ENCODE measurements around the gene GRWD1.
"Not testable (repeated sequence)": the region's sequence is repeated elsewhere in the genome, so short reads cannot be mapped to it uniquely, and the experiment has no call there.

Gene GRWD1

GRCh38 chr19:48479686-48480085, 33.9 kb downstream of the GRWD1 start:
- no peak for DNase-seq (ENCODE audit: low spot score)

- no peak for DNase-seq (ENCODE audit: low spot score)
These were observed 34.4 kb downstream of the GRWD1 start for GRCh38 chr19:48480183-48480557.

GRCh38 chr19:48480558-48481500, 35.0 kb downstream of the GRWD1 start:
- peak; percentile 70 for DNase-seq (ENCODE audit: low spot score)

GRCh38 chr19:48481846-48482639, 36.3 kb downstream of the GRWD1 start:
- DNase-seq (ENCODE audit: low spot score): no peak

- no peak for DNase-seq (ENCODE audit: low spot score)
These were observed 37.5 kb downstream of the GRWD1 start for GRCh38 chr19:48483301-48483700.

GRCh38 chr19:48484247-48484893, 38.6 kb downstream of the GRWD1 start:
- no peak for DNase-seq (ENCODE audit: low spot score)

GRCh38 chr19:48484931-48485612, 39.3 kb downstream of the GRWD1 start:
- no peak for DNase-seq (ENCODE audit: low spot score)

- DNase-seq (ENCODE audit: low spot score): not testable (repeated sequence)
These were observed 40.9 kb downstream of the GRWD1 start for GRCh38 chr19:48486706-48487105.

GRCh38 chr19:48487544-48487943, 41.8 kb downstream of the GRWD1 start:
- DNase-seq (ENCODE audit: low spot score): no peak

GRCh38 chr19:48487948-48488347, 42.2 kb downstream of the GRWD1 start:
- DNase-seq (ENCODE audit: low spot score): no peak

- not testable (repeated sequence) for DNase-seq (ENCODE audit: low spot score)
These were observed 42.7 kb downstream of the GRWD1 start for GRCh38 chr19:48488478-48488877.

- no peak for DNase-seq (ENCODE audit: low spot score)
These were observed 43.9 kb downstream of the GRWD1 start for GRCh38 chr19:48489608-48490216.

- no peak for DNase-seq (ENCODE audit: low spot score)
These were observed 45.4 kb downstream of the GRWD1 start for GRCh38 chr19:48490981-48491792.

GRCh38 chr19:48491793-48492123, 46.0 kb downstream of the GRWD1 start:
- no peak for DNase-seq (ENCODE audit: low spot score)

GRCh38 chr19:48492925-48493717, 47.3 kb downstream of the GRWD1 start:
- peak; percentile 95 for DNase-seq (ENCODE audit: low spot score)

GRCh38 chr19:48493718-48494401, 48.1 kb downstream of the GRWD1 start:
- DNase-seq (ENCODE audit: low spot score): no peak

- peak; percentile 84 for DNase-seq (ENCODE audit: low spot score)
These were observed 49.6 kb downstream of the GRWD1 start for GRCh38 chr19:48495396-48495795.

GRCh38 chr19:48496959-48497727, 51.4 kb downstream of the GRWD1 start:
- no peak for DNase-seq (ENCODE audit: low spot score)
